Aorta (tissue), 5 donors: Measurements from ENCODE around the gene CST4. TPM values are rescaled to one million over a fixed set of nuclear protein-coding genes. Genes with fewer than 3 reads are reported as not detected.
A peak's percentile ranks its signal among the peaks of the same experiment; 100 is the strongest.
"Not testable (repeated sequence)": the region's sequence is repeated elsewhere in the genome, so short reads cannot be mapped to it uniquely, and the experiment has no call there.

ENCODE experiments used
- ATAC-seq: fragments of 200-7000 bp; cut with Tn5 transposase; one replicate; pipeline ENCODE4 v1.9.1; 2022; ENCODE audit warnings: moderate library complexity; ENCODE audit not compliant: low FRiP score
- DNase-seq, 2 donors: peaks; one replicate each; pipeline ENCODE4 v3.0.0-alpha.2; 2020
- H3K27ac ChIP-seq, 2 donors: one replicate each; pipeline ENCODE4 v1.5.1; 2013; ENCODE audit warnings: low read length in 2 of 2, mild to moderate bottlenecking in 2 of 2, moderate library complexity in 2 of 2, control low read depth in 1 of 2, inconsistent platforms in 1 of 2, low read depth in 1 of 2
- H3K27me3 ChIP-seq, 2 donors: one replicate each; pipeline ENCODE4 v1.6.1; 2013; ENCODE audit warnings: control low read depth in 1 of 2, low read length in 1 of 2, mild to moderate bottlenecking in 1 of 2, moderate library complexity in 1 of 2; ENCODE audit not compliant: insufficient read depth in 2 of 2, control insufficient read depth in 1 of 2
- H3K36me3 ChIP-seq, 2 donors: one replicate each; pipeline ENCODE4 v1.6.1; 2013; ENCODE audit warnings: control low read depth in 1 of 2, low read length in 1 of 2, mild to moderate bottlenecking in 1 of 2; ENCODE audit not compliant: insufficient read depth in 2 of 2, control insufficient read depth in 1 of 2
- H3K4me1 ChIP-seq, 2 donors: one replicate each; pipeline ENCODE4 v1.6.1; 2013; ENCODE audit warnings: low read length in 2 of 2, control low read depth in 1 of 2, mild to moderate bottlenecking in 1 of 2, moderate library complexity in 1 of 2; ENCODE audit not compliant: insufficient read depth in 2 of 2, control insufficient read depth in 1 of 2
- H3K4me3 ChIP-seq, 2 donors: one replicate each; pipeline ENCODE4 v1.5.1; 2013; ENCODE audit warnings: low read length in 2 of 2, control low read depth in 1 of 2, mild to moderate bottlenecking in 1 of 2
- H3K9me3 ChIP-seq: one replicate; pipeline ENCODE4 v1.6.1; 2013; ENCODE audit warnings: mild to moderate bottlenecking, low read length; ENCODE audit not compliant: control insufficient read depth
- WGBS, 2 donors: extraction: QIAGEN DNeasy Blood & Tissue Kit; methylation state at CpG; one replicate each; pipeline ENCODE4 v1.1.7; 2013; 5-methylcytosine and 5-hydroxymethylcytosine counted together
- intact Hi-C, 2 donors: fragments of 100-400 bp; cut with DNase I; formaldehyde crosslinking; loops; one replicate each; pipeline versions ENCODE4 v1.14.2 to v1.15.0; 2022
- polyA plus RNA-seq, 2 donors: library from polyadenylated mRNA; stranded (reverse); fragments of 200-250 nt; gene quantifications; one replicate each; pipeline ENCODE4 v1.2.3, GENCODE V29; 2013
- total RNA-seq, 2 donors: library from RNA; stranded (reverse); fragmentation: NEBNext Ultra II Directional; extraction: Animal tissue kit (Norgen Biotek cat#: 25700); gene quantifications; one replicate each; pipeline ENCODE4 v1.2.1, GENCODE V29; 2021
- donor health status: healthy with polysubstance abuse.
- donor health status: Bipolar disorder and iron deficiency.
- donor health status: DM: no; HTN: no; CAD: no.
- donor health status: DM: no; HTN: no; CAD: no.
- donor health status: DM: yes; HTN: yes; CAD: no.

The CST4 gene
- total and polyA plus RNA-seq, 4 donors, result not detected

- H3K36me3 ChIP-seq, DNase-seq, intact Hi-C loops, H3K4me3 ChIP-seq, H3K27ac ChIP-seq, H3K4me1 ChIP-seq, H3K9me3 ChIP-seq, H3K27me3 ChIP-seq: not testable (repeated sequence)
- 47 to 54% methylated on average over 10 of the region's 10 CpGs for WGBS, 2 donors
- ATAC-seq, result peak; percentile 70
Measured at GRCh38 chr20:23692725-23693619, 4.1 kb upstream of the CST4 start.

GRCh38 chr20:23691675-23692074 lies 2.8 kb upstream of the CST4 start:
- ATAC-seq (no peak), DNase-seq (no peak)
- H3K27ac ChIP-seq, result no peak overlapping the region
- H3K4me1 ChIP-seq, result no peaks in the 10 kb centered on the region
- intact Hi-C loops, result no loop called here
- no peaks in the 10 kb centered on the region for H3K27me3 ChIP-seq
- H3K36me3 ChIP-seq, result no peaks in the 10 kb centered on the region
- H3K9me3 ChIP-seq, result no peaks in the 10 kb centered on the region
- WGBS, 2 donors, result 77 to 86% methylated on average over 3 of the region's 3 CpGs
- no peak overlapping the region for H3K4me3 ChIP-seq

GRCh38 chr20:23690581-23690980 lies 1.7 kb upstream of the CST4 start:
- intact Hi-C loops, result no loop called here
- no peaks in the 10 kb centered on the region for H3K4me1 ChIP-seq
- no peak for DNase-seq
- no peaks in the 10 kb centered on the region for H3K27me3 ChIP-seq
- WGBS, 2 donors, result 85 to 86% methylated on average over 8 of the region's 8 CpGs
- ATAC-seq, result no peak
- H3K4me3 ChIP-seq, result no peak overlapping the region
- H3K36me3 ChIP-seq, result no peaks in the 10 kb centered on the region
- H3K9me3 ChIP-seq, result no peaks in the 10 kb centered on the region
- no peak overlapping the region for H3K27ac ChIP-seq

GRCh38 chr20:23689399-23689690 lies 507 bp upstream of the CST4 start:
- Histone ChIP-seq H3K27me3 (no peaks in the 10 kb centered on the region), H3K9me3 (no peaks in the 10 kb centered on the region), H3K27ac (no peak overlapping the region), H3K4me1 (no peaks in the 10 kb centered on the region), H3K36me3 (no peaks in the 10 kb centered on the region), H3K4me3 (no peak overlapping the region)
- no peak for DNase-seq
- intact Hi-C loops, result no loop called here
- ATAC-seq, result no peak
- WGBS, 2 donors, result 41 to 51% methylated on average over 3 of the region's 3 CpGs

GRCh38 chr20:23687986-23688385 lies 852 bp downstream of the CST4 start:
- Histone ChIP-seq H3K36me3 (no peaks in the 10 kb centered on the region), H3K27ac (no peak overlapping the region), H3K4me1 (no peaks in the 10 kb centered on the region), H3K27me3 (no peaks in the 10 kb centered on the region), H3K4me3 (no peak overlapping the region), H3K9me3 (no peaks in the 10 kb centered on the region)
- intact Hi-C loops, result no loop called here
- no peak for DNase-seq
- ATAC-seq, result no peak
- 53 to 62% methylated on average over 3 of the region's 3 CpGs for WGBS, 2 donors

GRCh38 chr20:23686046-23686750 lies 2.6 kb downstream of the CST4 start:
- no peaks in the 10 kb centered on the region for H3K36me3 ChIP-seq
- intact Hi-C loops, result no loop called here
- no peak overlapping the region for H3K27ac ChIP-seq
- 80 to 86% methylated on average over 4 of the region's 4 CpGs for WGBS, 2 donors
- no peaks in the 10 kb centered on the region for H3K27me3 ChIP-seq
- H3K9me3 ChIP-seq, result no peaks in the 10 kb centered on the region
- DNase-seq, result no peak
- no peak overlapping the region for H3K4me3 ChIP-seq
- ATAC-seq, result no peak
- no peaks in the 10 kb centered on the region for H3K4me1 ChIP-seq

- WGBS, 2 donors, result 69 to 74% methylated on average over 4 of the region's 4 CpGs
- H3K36me3 ChIP-seq, H3K27ac ChIP-seq, intact Hi-C loops, DNase-seq, ATAC-seq, H3K4me3 ChIP-seq, H3K27me3 ChIP-seq, H3K9me3 ChIP-seq, H3K4me1 ChIP-seq: not testable (repeated sequence)
Measured at GRCh38 chr20:23685529-23685896, 3.3 kb downstream of the CST4 start.

GRCh38 chr20:23684261-23684660 lies 4.6 kb downstream of the CST4 start:
- intact Hi-C loops, result no loop called here
- H3K36me3 ChIP-seq, result no peaks in the 10 kb centered on the region

GRCh38 chr20:23683807-23684206 lies 5.0 kb downstream of the CST4 start:
- H3K4me1 ChIP-seq, result no peaks in the 10 kb centered on the region
- ATAC-seq, result no peak
- no peak overlapping the region for H3K27ac ChIP-seq
- H3K27me3 ChIP-seq, result peaks cover 0 to 2% of the 10 kb centered on the region in 2 donors
- no peak overlapping the region for H3K4me3 ChIP-seq
- H3K36me3 ChIP-seq, result no peaks in the 10 kb centered on the region
- no peaks in the 10 kb centered on the region for H3K9me3 ChIP-seq
- no peak for DNase-seq
- 88 to 93% methylated on average over 2 of the region's 2 CpGs for WGBS, 2 donors
- intact Hi-C loops, result no loop called here

More at GRCh38 chr20:23684261-23684660, 4.6 kb downstream of the CST4 start:
- 85% methylated on average over 6 of the region's 6 CpGs for WGBS, 2 donors
- no peak overlapping the region for H3K27ac ChIP-seq
- no peak for DNase-seq
- H3K4me1 ChIP-seq, result no peaks in the 10 kb centered on the region
- ATAC-seq, result no peak
- H3K9me3 ChIP-seq, result no peaks in the 10 kb centered on the region
- H3K27me3 ChIP-seq, result no peaks in the 10 kb centered on the region
- no peak overlapping the region for H3K4me3 ChIP-seq
